Measurements from ENCODE around the gene TTF2. TPM values are rescaled to one million over a fixed set of nuclear protein-coding genes. Genes with fewer than 3 reads are reported as not detected.
"Not testable (repeated sequence)": the region's sequence is repeated elsewhere in the genome, so short reads cannot be mapped to it uniquely, and the experiment has no call there.

The TTF2 gene
- total RNA-seq, 1 donor from 2014 or later = 47.5 TPM

DNA sequence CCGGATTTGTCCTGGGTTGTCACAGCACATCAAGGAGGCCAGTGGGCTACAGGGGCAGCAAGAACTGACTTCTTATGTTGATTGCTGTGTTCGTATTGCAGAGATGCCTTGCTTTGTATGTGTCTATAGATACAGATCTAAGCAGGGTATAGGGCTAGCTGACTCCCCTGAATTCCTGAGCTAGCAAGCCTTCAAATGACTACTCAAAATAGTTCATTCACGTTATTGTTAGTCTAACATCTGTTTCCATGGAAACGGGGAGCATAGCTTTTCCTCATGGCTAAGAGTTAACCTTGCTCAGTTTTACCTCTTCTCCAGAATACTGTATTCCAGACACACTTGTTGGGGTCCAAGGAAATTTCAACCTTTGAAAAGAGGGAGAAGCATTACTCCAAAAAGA is 37.3 kb downstream of the TTF2 start:
- peaks cover 36% of the 10 kb centered on the region for H3K36me3 Mint-ChIP-seq
- DNase-seq (ENCODE audit: extremely low spot score, unreplicated experiment) = no peak
- H3K9me3 Mint-ChIP-seq = no peaks in the 10 kb centered on the region
- no peak for TF ChIP-seq CTCF (conservative IDR thresholded peaks at IDR 0.05)
- no peaks in the 10 kb centered on the region for H3K27me3 Mint-ChIP-seq
- no peak overlapping the region for H3K4me3 Mint-ChIP-seq
- H3K27ac Mint-ChIP-seq = peak overlapping the region; percentile 61
- peaks cover 22% of the 10 kb centered on the region for H3K4me1 Mint-ChIP-seq (ENCODE audit: unreplicated experiment)

DNA sequence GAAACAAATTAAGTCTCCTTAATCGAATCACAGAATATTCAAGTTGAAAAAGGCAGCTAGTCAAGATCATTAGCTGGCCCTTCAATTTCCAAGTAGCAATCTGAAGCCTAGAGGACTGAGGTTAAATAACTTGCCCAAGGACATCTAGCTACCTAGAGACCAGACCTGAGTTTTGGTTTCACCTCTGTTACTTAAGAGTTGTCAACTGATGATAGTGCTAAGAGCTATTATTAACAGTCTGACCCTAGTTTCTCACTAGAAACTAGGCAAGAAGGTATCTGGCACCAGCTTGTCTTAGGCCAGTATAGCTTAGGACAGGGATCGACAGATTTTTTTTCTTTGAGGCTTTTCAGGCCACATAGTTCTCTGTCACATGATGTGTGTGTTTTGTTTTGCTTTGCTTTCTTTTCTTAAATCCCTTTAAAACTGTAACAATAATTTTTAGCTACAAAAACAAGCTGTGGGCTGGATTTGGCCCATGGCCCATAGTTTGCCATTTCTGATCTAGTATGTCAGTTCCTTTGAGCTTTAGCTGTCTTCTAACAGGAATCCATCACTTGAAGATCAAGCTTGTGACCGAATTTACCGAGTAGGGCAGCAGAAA is 38.3 kb downstream of the TTF2 start:
- H3K27me3 Mint-ChIP-seq = no peaks in the 10 kb centered on the region
- no peaks in the 10 kb centered on the region for H3K9me3 Mint-ChIP-seq
- peak overlapping the region; percentile 28 for H3K4me3 Mint-ChIP-seq
- peaks cover 13% of the 10 kb centered on the region for H3K4me1 Mint-ChIP-seq (ENCODE audit: unreplicated experiment)
- peaks cover 42% of the 10 kb centered on the region for H3K36me3 Mint-ChIP-seq
- no peak for TF ChIP-seq CTCF (conservative IDR thresholded peaks at IDR 0.05)
- peak overlapping the region; percentile 61 for H3K27ac Mint-ChIP-seq
- no peak for DNase-seq (ENCODE audit: extremely low spot score, unreplicated experiment)

DNA sequence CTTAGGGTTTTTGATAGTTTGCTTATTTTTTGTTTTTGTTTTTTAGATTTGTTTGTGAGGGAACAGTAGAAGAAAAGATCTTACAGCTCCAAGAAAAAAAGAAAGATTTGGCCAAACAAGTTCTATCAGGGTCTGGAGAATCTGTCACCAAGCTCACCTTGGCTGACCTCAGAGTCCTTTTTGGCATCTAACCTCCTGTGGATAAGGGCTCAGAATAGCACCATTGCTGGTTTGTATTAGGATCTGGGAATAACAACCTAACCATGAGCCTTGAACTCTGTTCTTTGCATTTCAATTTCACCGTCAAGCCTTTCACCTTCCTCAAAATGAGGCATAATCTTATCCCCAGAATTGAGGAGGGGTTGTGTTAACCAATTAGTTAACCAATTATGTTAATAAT is 41.2 kb downstream of the TTF2 start:
- peaks cover 4% of the 10 kb centered on the region for H3K4me1 Mint-ChIP-seq (ENCODE audit: unreplicated experiment)
- no peaks in the 10 kb centered on the region for H3K27me3 Mint-ChIP-seq
- no peak for TF ChIP-seq CTCF (conservative IDR thresholded peaks at IDR 0.05)
- H3K27ac Mint-ChIP-seq = no peak overlapping the region
- DNase-seq (ENCODE audit: extremely low spot score, unreplicated experiment) = no peak
- no peak overlapping the region for H3K4me3 Mint-ChIP-seq
- no peaks in the 10 kb centered on the region for H3K9me3 Mint-ChIP-seq
- peaks cover 38% of the 10 kb centered on the region for H3K36me3 Mint-ChIP-seq

- not testable (repeated sequence) for H3K27ac Mint-ChIP-seq; H3K4me3 Mint-ChIP-seq; DNase-seq (ENCODE audit: extremely low spot score, unreplicated experiment); H3K9me3 Mint-ChIP-seq; H3K27me3 Mint-ChIP-seq; H3K4me1 Mint-ChIP-seq (ENCODE audit: unreplicated experiment)
- peaks cover 40% of the 10 kb centered on the region for H3K36me3 Mint-ChIP-seq
Observed at GRCh38 chr1:117101858-117102257, 41.7 kb downstream of the TTF2 start.

DNA sequence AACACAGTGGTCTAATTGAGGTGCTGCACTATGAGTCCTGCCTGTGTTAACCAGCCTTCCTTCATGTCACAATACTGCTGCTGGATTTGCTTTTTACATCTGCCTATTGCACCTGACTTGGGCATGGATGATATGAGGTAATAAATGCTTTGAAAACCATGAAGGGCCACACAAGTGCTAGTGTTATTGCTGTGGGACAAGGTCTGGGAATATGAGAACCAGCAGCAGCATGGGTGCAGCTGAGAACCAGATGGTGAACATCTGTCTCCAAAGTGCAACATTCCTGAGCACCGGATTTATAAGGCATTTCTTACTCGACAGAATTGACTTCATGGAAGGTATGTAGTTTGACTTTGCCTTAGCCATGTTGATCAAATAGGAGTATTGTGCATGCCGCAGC is 44.9 kb downstream of the TTF2 start:
- no peaks in the 10 kb centered on the region for H3K4me1 Mint-ChIP-seq (ENCODE audit: unreplicated experiment)
- no peaks in the 10 kb centered on the region for H3K9me3 Mint-ChIP-seq
- H3K27ac Mint-ChIP-seq = no peak overlapping the region
- no peak for DNase-seq (ENCODE audit: extremely low spot score, unreplicated experiment)
- no peak for TF ChIP-seq CTCF (conservative IDR thresholded peaks at IDR 0.05)
- no peaks in the 10 kb centered on the region for H3K27me3 Mint-ChIP-seq
- peaks cover 56% of the 10 kb centered on the region for H3K36me3 Mint-ChIP-seq
- no peak overlapping the region for H3K4me3 Mint-ChIP-seq

DNA sequence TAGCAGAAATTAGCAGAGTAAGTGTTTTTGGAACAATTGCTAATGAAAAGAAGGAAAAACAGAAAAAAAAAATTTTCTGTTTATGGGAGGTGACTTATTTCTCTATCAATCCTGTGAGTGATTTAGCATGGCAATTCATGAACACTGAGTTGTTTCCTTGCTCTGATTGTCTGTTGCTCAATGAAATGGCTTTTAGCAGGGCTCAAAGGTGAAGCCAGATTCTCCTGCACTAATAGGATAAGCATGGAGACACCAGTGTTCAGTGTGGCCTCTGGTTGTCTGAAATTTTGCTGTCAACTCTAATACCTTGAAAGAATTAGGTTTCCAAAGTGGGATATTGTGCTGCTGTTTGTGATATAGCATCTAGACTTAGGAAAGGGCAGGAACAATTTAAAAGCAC is 45.6 kb downstream of the TTF2 start:
- no peak for DNase-seq (ENCODE audit: extremely low spot score, unreplicated experiment)
- Mint-ChIP-seq H3K4me1 (ENCODE audit: unreplicated experiment) (no peaks in the 10 kb centered on the region), H3K4me3 (no peak overlapping the region), H3K27me3 (no peaks in the 10 kb centered on the region), H3K27ac (no peak overlapping the region), H3K9me3 (no peaks in the 10 kb centered on the region), H3K36me3 (peaks cover 51% of the 10 kb centered on the region)
- no peak for TF ChIP-seq CTCF (conservative IDR thresholded peaks at IDR 0.05)

All from type B pancreatic cell (in vitro differentiated cells).